GM21529 (cell line): Measurements from ENCODE around the gene EFCC1.

Source experiments
- ATAC-seq: cut with Tn5 transposase; IDR thresholded peaks from one replicate; pipeline ENCODE4 v1.9.1; 2021; ENCODE audit not compliant: unreplicated experiment

EFCC1 gene

GRCh38 chr3:128994173-128994512 is 7.0 kb upstream of the EFCC1 start:
- ATAC-seq: no peak

- ATAC-seq: no peak
Measured at GRCh38 chr3:128994581-128995546, 6.2 kb upstream of the EFCC1 start.

- ATAC-seq: no peak
Measured at GRCh38 chr3:128995737-128996136, 5.4 kb upstream of the EFCC1 start.

- ATAC-seq: no peak
Measured at GRCh38 chr3:128996200-128996599, 4.9 kb upstream of the EFCC1 start.

- no peak for ATAC-seq
Measured at GRCh38 chr3:128996726-128997125, 4.4 kb upstream of the EFCC1 start.

- ATAC-seq: no peak
Measured at GRCh38 chr3:128997486-128998133, 3.5 kb upstream of the EFCC1 start.

GRCh38 chr3:128998561-128998960 is 2.5 kb upstream of the EFCC1 start:
- no peak for ATAC-seq

- no peak for ATAC-seq
Measured at GRCh38 chr3:128999102-128999501, 2.0 kb upstream of the EFCC1 start.

- ATAC-seq: no peak
Measured at GRCh38 chr3:129000742-129001100, 383 bp upstream of the EFCC1 start.

GRCh38 chr3:129001806-129002572 is 885 bp downstream of the EFCC1 start:
- ATAC-seq: no peak

GRCh38 chr3:129002573-129003569 is 1.8 kb downstream of the EFCC1 start:
- no peak for ATAC-seq

- ATAC-seq: no peak
Measured at GRCh38 chr3:129003578-129004112, 2.5 kb downstream of the EFCC1 start.

GRCh38 chr3:129004639-129005295 is 3.7 kb downstream of the EFCC1 start:
- no peak for ATAC-seq

GRCh38 chr3:129005526-129006303 is 4.6 kb downstream of the EFCC1 start:
- no peak for ATAC-seq

- no peak for ATAC-seq
Measured at GRCh38 chr3:129006864-129007263, 5.8 kb downstream of the EFCC1 start.

- ATAC-seq: no peak
Measured at GRCh38 chr3:129007792-129008191, 6.7 kb downstream of the EFCC1 start.

GRCh38 chr3:129009266-129009665 is 8.2 kb downstream of the EFCC1 start:
- no peak for ATAC-seq

- ATAC-seq: no peak
Measured at GRCh38 chr3:129010310-129010956, 9.3 kb downstream of the EFCC1 start.
